ENCODE measurements around the gene FBXL19. TPM values are rescaled to one million over a fixed set of nuclear protein-coding genes. Genes with fewer than 3 reads are reported as not detected.

FBXL19 gene
- total RNA-seq, 1 donor from 2014 or later = 6.3 TPM

- peaks cover 9% of the 10 kb centered on the region for H3K4me1 ChIP-seq
- no peak for DNase-seq
- TF ChIP-seq, protein P1, sequence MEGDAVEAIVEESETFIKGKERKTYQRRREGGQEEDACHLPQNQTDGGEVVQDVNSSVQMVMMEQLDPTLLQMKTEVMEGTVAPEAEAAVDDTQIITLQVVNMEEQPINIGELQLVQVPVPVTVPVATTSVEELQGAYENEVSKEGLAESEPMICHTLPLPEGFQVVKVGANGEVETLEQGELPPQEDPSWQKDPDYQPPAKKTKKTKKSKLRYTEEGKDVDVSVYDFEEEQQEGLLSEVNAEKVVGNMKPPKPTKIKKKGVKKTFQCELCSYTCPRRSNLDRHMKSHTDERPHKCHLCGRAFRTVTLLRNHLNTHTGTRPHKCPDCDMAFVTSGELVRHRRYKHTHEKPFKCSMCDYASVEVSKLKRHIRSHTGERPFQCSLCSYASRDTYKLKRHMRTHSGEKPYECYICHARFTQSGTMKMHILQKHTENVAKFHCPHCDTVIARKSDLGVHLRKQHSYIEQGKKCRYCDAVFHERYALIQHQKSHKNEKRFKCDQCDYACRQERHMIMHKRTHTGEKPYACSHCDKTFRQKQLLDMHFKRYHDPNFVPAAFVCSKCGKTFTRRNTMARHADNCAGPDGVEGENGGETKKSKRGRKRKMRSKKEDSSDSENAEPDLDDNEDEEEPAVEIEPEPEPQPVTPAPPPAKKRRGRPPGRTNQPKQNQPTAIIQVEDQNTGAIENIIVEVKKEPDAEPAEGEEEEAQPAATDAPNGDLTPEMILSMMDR (IDR thresholded peaks at IDR 0.05; ENCODE audit: borderline replicate concordance) = no peak
- no peak overlapping the region for H3K4me3 ChIP-seq
- H3K36me3 ChIP-seq = peaks cover 80% of the 10 kb centered on the region
- H3K27me3 ChIP-seq (ENCODE audit: low read depth) = no peaks in the 10 kb centered on the region
- no peaks in the 10 kb centered on the region for H3K9me3 ChIP-seq (replicated peaks)
- intact Hi-C loops (cut with micrococcal nuclease) = loop anchor here (10.0 kb wide), 2 partner anchors 164 to 474 kb away; partner anchors contain the start of gene ARMC5
- H3K27ac ChIP-seq (replicated peaks) = no peak overlapping the region
These were observed 57.1 kb downstream of the FBXL19 start for GRCh38 chr16:30980434-30980833.

GRCh38 chr16:30980959-30981358, 57.6 kb downstream of the FBXL19 start:
- TF ChIP-seq, protein P1 (IDR thresholded peaks at IDR 0.05; ENCODE audit: borderline replicate concordance) = no peak
- no peak overlapping the region for H3K27ac ChIP-seq (replicated peaks)
- no peak overlapping the region for H3K4me3 ChIP-seq
- peaks cover 14% of the 10 kb centered on the region for H3K4me1 ChIP-seq
- H3K36me3 ChIP-seq = peaks cover 75% of the 10 kb centered on the region
- no peak for DNase-seq
- intact Hi-C loops (cut with micrococcal nuclease) = loop anchor here (10.0 kb wide), 2 partner anchors 164 to 474 kb away; partner anchors contain the start of gene ARMC5
- no peaks in the 10 kb centered on the region for H3K27me3 ChIP-seq (ENCODE audit: low read depth)
- no peaks in the 10 kb centered on the region for H3K9me3 ChIP-seq (replicated peaks)

GRCh38 chr16:30982548-30983288, 59.3 kb downstream of the FBXL19 start:
- Histone ChIP-seq H3K36me3 (peaks cover 58% of the 10 kb centered on the region), H3K27ac (replicated peaks) (peak overlapping the region; percentile 23), H3K9me3 (replicated peaks) (no peaks in the 10 kb centered on the region), H3K27me3 (ENCODE audit: low read depth) (no peaks in the 10 kb centered on the region), H3K4me3 (no peak overlapping the region), H3K4me1 (peaks cover 17% of the 10 kb centered on the region)
- intact Hi-C loops (cut with micrococcal nuclease) = loop anchor here (10.0 kb wide), 2 partner anchors 162 to 472 kb away; partner anchors contain the start of gene ARMC5
- DNase-seq = no peak
- TF ChIP-seq, protein P1 (IDR thresholded peaks at IDR 0.05; ENCODE audit: borderline replicate concordance) = no peak

- intact Hi-C loops (cut with micrococcal nuclease) = loop anchor here (10.0 kb wide), 2 partner anchors 161 to 471 kb away; partner anchors contain the start of gene ARMC5
- no peak overlapping the region for H3K4me3 ChIP-seq
- peaks cover 51% of the 10 kb centered on the region for H3K36me3 ChIP-seq
- TF ChIP-seq, protein P1 (IDR thresholded peaks at IDR 0.05; ENCODE audit: borderline replicate concordance) = no peak
- H3K27me3 ChIP-seq (ENCODE audit: low read depth) = no peaks in the 10 kb centered on the region
- no peak for DNase-seq
- H3K9me3 ChIP-seq (replicated peaks) = no peaks in the 10 kb centered on the region
- H3K27ac ChIP-seq (replicated peaks) = peak overlapping the region; percentile 23
- peaks cover 17% of the 10 kb centered on the region for H3K4me1 ChIP-seq
These were observed 60.0 kb downstream of the FBXL19 start for GRCh38 chr16:30983289-30983889.

GRCh38 chr16:30983898-30984610, 60.7 kb downstream of the FBXL19 start:
- DNase-seq = no peak
- Histone ChIP-seq H3K4me3 (no peak overlapping the region), H3K27ac (replicated peaks) (no peak overlapping the region), H3K4me1 (peaks cover 17% of the 10 kb centered on the region), H3K9me3 (replicated peaks) (no peaks in the 10 kb centered on the region), H3K36me3 (peaks cover 44% of the 10 kb centered on the region), H3K27me3 (ENCODE audit: low read depth) (no peaks in the 10 kb centered on the region)
- intact Hi-C loops (cut with micrococcal nuclease) = loop anchor here (10.0 kb wide), 2 partner anchors 161 to 471 kb away; partner anchors contain the start of gene ARMC5
- TF ChIP-seq, protein P1 (IDR thresholded peaks at IDR 0.05; ENCODE audit: borderline replicate concordance) = no peak
